Measurements from ENCODE around the gene CDHR3. TPM values are rescaled to one million over a fixed set of nuclear protein-coding genes. Genes with fewer than 3 reads are reported as not detected.

The CDHR3 gene
- total RNA-seq, 1 experiment from 2014 or later = 4.0 TPM

GRCh38 chr7:105917659-105918058, 45.4 kb upstream of the CDHR3 start:
- intact Hi-C loops (cut with micrococcal nuclease; ENCODE audit: unreplicated experiment) = no loop called here
- no peak overlapping the region for H3K27ac Mint-ChIP-seq (ENCODE audit: unreplicated experiment)
- H3K36me3 Mint-ChIP-seq (ENCODE audit: insufficient read depth, unreplicated experiment) = no peaks in the 10 kb centered on the region
- H3K4me1 Mint-ChIP-seq (ENCODE audit: low read depth, unreplicated experiment) = no peaks in the 10 kb centered on the region
- CTCF ChIA-PET = no interaction called here
- no peak overlapping the region for H3K4me3 Mint-ChIP-seq (ENCODE audit: low read depth, unreplicated experiment)
- H3K27me3 Mint-ChIP-seq (ENCODE audit: unreplicated experiment) = no peaks in the 10 kb centered on the region
- no peaks in the 10 kb centered on the region for H3K9me3 Mint-ChIP-seq (ENCODE audit: low read depth, unreplicated experiment)
- DNase-seq = no peak
- BruUV-seq (replicated peaks) = no TSS peak
- TF ChIP-seq CTCF (IDR thresholded peaks at IDR 0.05; ENCODE audit: unreplicated experiment) = no peak

- intact Hi-C loops (cut with micrococcal nuclease; ENCODE audit: unreplicated experiment) = no loop called here
- no peak for DNase-seq
- Mint-ChIP-seq H3K4me1 (ENCODE audit: low read depth, unreplicated experiment) (no peaks in the 10 kb centered on the region), H3K27me3 (ENCODE audit: unreplicated experiment) (no peaks in the 10 kb centered on the region), H3K4me3 (ENCODE audit: low read depth, unreplicated experiment) (no peak overlapping the region), H3K9me3 (ENCODE audit: low read depth, unreplicated experiment) (no peaks in the 10 kb centered on the region), H3K36me3 (ENCODE audit: insufficient read depth, unreplicated experiment) (no peaks in the 10 kb centered on the region), H3K27ac (ENCODE audit: unreplicated experiment) (no peak overlapping the region)
- CTCF ChIA-PET = no interaction called here
- no TSS peak for BruUV-seq (replicated peaks)
- TF ChIP-seq CTCF (IDR thresholded peaks at IDR 0.05; ENCODE audit: unreplicated experiment) = no peak
These were observed 42.3 kb upstream of the CDHR3 start for GRCh38 chr7:105920766-105921165.

GRCh38 chr7:105924945-105925344, 38.1 kb upstream of the CDHR3 start:
- H3K36me3 Mint-ChIP-seq (ENCODE audit: insufficient read depth, unreplicated experiment) = no peaks in the 10 kb centered on the region
- no peaks in the 10 kb centered on the region for H3K27me3 Mint-ChIP-seq (ENCODE audit: unreplicated experiment)
- CTCF ChIA-PET = no interaction called here
- H3K9me3 Mint-ChIP-seq (ENCODE audit: low read depth, unreplicated experiment) = no peaks in the 10 kb centered on the region
- no peak for DNase-seq
- no peak overlapping the region for H3K4me3 Mint-ChIP-seq (ENCODE audit: low read depth, unreplicated experiment)
- intact Hi-C loops (cut with micrococcal nuclease; ENCODE audit: unreplicated experiment) = no loop called here
- no peak for TF ChIP-seq CTCF (IDR thresholded peaks at IDR 0.05; ENCODE audit: unreplicated experiment)
- BruUV-seq (replicated peaks) = no TSS peak
- no peaks in the 10 kb centered on the region for H3K4me1 Mint-ChIP-seq (ENCODE audit: low read depth, unreplicated experiment)
- H3K27ac Mint-ChIP-seq (ENCODE audit: unreplicated experiment) = no peak overlapping the region

- no peak for DNase-seq
- H3K4me1 Mint-ChIP-seq (ENCODE audit: low read depth, unreplicated experiment) = no peaks in the 10 kb centered on the region
- intact Hi-C loops (cut with micrococcal nuclease; ENCODE audit: unreplicated experiment) = no loop called here
- CTCF ChIA-PET = no interaction called here
- BruUV-seq (replicated peaks) = no TSS peak
- no peaks in the 10 kb centered on the region for H3K9me3 Mint-ChIP-seq (ENCODE audit: low read depth, unreplicated experiment)
- H3K36me3 Mint-ChIP-seq (ENCODE audit: insufficient read depth, unreplicated experiment) = no peaks in the 10 kb centered on the region
- H3K4me3 Mint-ChIP-seq (ENCODE audit: low read depth, unreplicated experiment) = no peak overlapping the region
- no peak for TF ChIP-seq CTCF (IDR thresholded peaks at IDR 0.05; ENCODE audit: unreplicated experiment)
- no peaks in the 10 kb centered on the region for H3K27me3 Mint-ChIP-seq (ENCODE audit: unreplicated experiment)
- no peak overlapping the region for H3K27ac Mint-ChIP-seq (ENCODE audit: unreplicated experiment)
These were observed 36.9 kb upstream of the CDHR3 start for GRCh38 chr7:105926131-105926530.

GRCh38 chr7:105931179-105931578, 31.9 kb upstream of the CDHR3 start:
- intact Hi-C loops (cut with micrococcal nuclease; ENCODE audit: unreplicated experiment) = no loop called here
- DNase-seq = no peak
- Mint-ChIP-seq H3K27ac (ENCODE audit: unreplicated experiment) (no peak overlapping the region), H3K4me3 (ENCODE audit: low read depth, unreplicated experiment) (no peak overlapping the region), H3K36me3 (ENCODE audit: insufficient read depth, unreplicated experiment) (no peaks in the 10 kb centered on the region), H3K9me3 (ENCODE audit: low read depth, unreplicated experiment) (no peaks in the 10 kb centered on the region), H3K27me3 (ENCODE audit: unreplicated experiment) (no peaks in the 10 kb centered on the region), H3K4me1 (ENCODE audit: low read depth, unreplicated experiment) (peaks cover 8% of the 10 kb centered on the region)
- CTCF ChIA-PET = no interaction called here
- BruUV-seq (replicated peaks) = no TSS peak
- TF ChIP-seq CTCF (IDR thresholded peaks at IDR 0.05; ENCODE audit: unreplicated experiment) = no peak
